HUDEP-2 (cell line): ENCODE measurements around the gene NTPCR.

ENCODE experiments used
- DNase-seq, 76 experiments: peaks; one replicate each; lab custom pipeline; 2025; ENCODE audit not compliant: unreplicated experiment in 76 of 76; lab: John Stamatoyannopoulos, UW

NTPCR gene

GRCh38 chr1:233005156-233005555 is 54.7 kb downstream of the NTPCR start:
- no peak for DNase-seq

- no peak for DNase-seq
Observed at GRCh38 chr1:233005703-233006102, 55.3 kb downstream of the NTPCR start.

GRCh38 chr1:233006108-233006507 is 55.7 kb downstream of the NTPCR start:
- DNase-seq = no peak

GRCh38 chr1:233006541-233006973 is 56.1 kb downstream of the NTPCR start:
- no peak for DNase-seq

GRCh38 chr1:233010146-233010545 is 59.7 kb downstream of the NTPCR start:
- DNase-seq = no peak

GRCh38 chr1:233012021-233012420 is 61.6 kb downstream of the NTPCR start:
- DNase-seq = no peak

GRCh38 chr1:233015965-233016364 is 65.6 kb downstream of the NTPCR start:
- no peak for DNase-seq

GRCh38 chr1:233016798-233017197 is 66.4 kb downstream of the NTPCR start:
- DNase-seq = no peak

- no peak for DNase-seq
Observed at GRCh38 chr1:233019083-233019482, 68.7 kb downstream of the NTPCR start.

GRCh38 chr1:233019778-233020325 is 69.4 kb downstream of the NTPCR start:
- no peak for DNase-seq

GRCh38 chr1:233020426-233020825 is 70.0 kb downstream of the NTPCR start:
- DNase-seq = no peak

GRCh38 chr1:233022246-233022645 is 71.8 kb downstream of the NTPCR start:
- no peak for DNase-seq

- no peak for DNase-seq
Observed at GRCh38 chr1:233024199-233024598, 73.8 kb downstream of the NTPCR start.

GRCh38 chr1:233025157-233025556 is 74.7 kb downstream of the NTPCR start:
- peak in 19 of 76 experiments; percentile 1 to 40 (median 5) for DNase-seq

GRCh38 chr1:233025567-233025966 is 75.2 kb downstream of the NTPCR start:
- no peak for DNase-seq

- DNase-seq = no peak
Observed at GRCh38 chr1:233027046-233027445, 76.6 kb downstream of the NTPCR start.

- DNase-seq = no peak
Observed at GRCh38 chr1:233031521-233031920, 81.1 kb downstream of the NTPCR start.

GRCh38 chr1:233032916-233033315 is 82.5 kb downstream of the NTPCR start:
- no peak for DNase-seq

GRCh38 chr1:233033361-233033760 is 83.0 kb downstream of the NTPCR start:
- DNase-seq = no peak
